MM.1S (cell line): Measurements from ENCODE around the gene SATB2.

Experiments
- DNase-seq: peaks from one replicate; pipeline ENCODE4 v3.0.0-alpha.2; 2015
- H2AFZ ChIP-seq: fragments of 300-600 bp; sonication (generic); 2 replicates; pipeline ENCODE4 v1.6.0; 2016; ENCODE audit warnings: antibody characterized with exemption, low read length
- H3F3A ChIP-seq: fragments of 300-600 bp; sonication (generic); 2 replicates; pipeline ENCODE4 v1.6.1; 2016; ENCODE audit warnings: mild to moderate bottlenecking, antibody characterized with exemption, low read length, moderate library complexity, mixed read lengths; ENCODE audit not compliant: insufficient read depth
- H3K27ac ChIP-seq: fragments of 300-600 bp; sonication (generic); 2 replicates; pipeline ENCODE4 v1.5.1; 2016; ENCODE audit warnings: mild to moderate bottlenecking, low read length
- H3K27me3 ChIP-seq: fragments of 300-600 bp; sonication (generic); replicated peaks from 2 replicates; pipeline ENCODE4 v1.6.0; 2016; ENCODE audit warnings: low read length; ENCODE audit not compliant: insufficient read depth
- H3K36me3 ChIP-seq: fragments of 300-600 bp; sonication (generic); replicated peaks from 2 replicates; pipeline ENCODE4 v1.6.1; 2016; ENCODE audit warnings: mild to moderate bottlenecking, low read length, mixed read lengths; ENCODE audit not compliant: insufficient read depth
- H3K4me1 ChIP-seq: fragments of 300-600 bp; sonication (generic); 2 replicates; pipeline ENCODE4 v1.6.1; 2016; ENCODE audit warnings: low read length, mixed read lengths
- H3K4me2 ChIP-seq: fragments of 300-600 bp; sonication (generic); 2 replicates; pipeline ENCODE4 v1.6.0; 2016; ENCODE audit warnings: low read depth, low read length
- H3K4me3 ChIP-seq: fragments of 300-600 bp; sonication (generic); 2 replicates; pipeline ENCODE4 v1.5.1; 2016; ENCODE audit warnings: low read length, mixed read lengths
- H3K79me2 ChIP-seq: fragments of 300-600 bp; sonication (generic); 2 replicates; pipeline ENCODE4 v1.6.1; 2016; ENCODE audit warnings: mixed run types, low read length, mixed read lengths
- H3K9ac ChIP-seq: fragments of 300-600 bp; sonication (generic); 2 replicates; pipeline ENCODE4 v1.6.1; 2016; ENCODE audit warnings: low read length, mixed read lengths
- H3K9me2 ChIP-seq: fragments of 300-600 bp; sonication (generic); replicated peaks from 2 replicates; pipeline ENCODE4 v1.6.1; 2016; ENCODE audit warnings: mild to moderate bottlenecking, low read length, mixed read lengths; ENCODE audit not compliant: insufficient read depth
- H3K9me3 ChIP-seq: fragments of 300-600 bp; sonication (generic); replicated peaks from 2 replicates; pipeline ENCODE4 v1.6.1; 2016; ENCODE audit warnings: mild to moderate bottlenecking, low read length, mixed read lengths; ENCODE audit not compliant: insufficient read depth
- H4K20me1 ChIP-seq: fragments of 300-600 bp; sonication (generic); 2 replicates; pipeline ENCODE4 v1.6.1; 2016; ENCODE audit warnings: mild to moderate bottlenecking, low read length, moderate library complexity, mixed read lengths; ENCODE audit not compliant: insufficient read depth
- EZH2 ChIP-seq: fragments of 300-600 bp; sonication (generic); optimal IDR thresholded peaks from 2 replicates; pipeline ENCODE3; 2017; ENCODE audit warnings: low read depth, mild to moderate bottlenecking, antibody characterized with exemption, low read length, mixed read lengths
- EZH2phosphoT487 ChIP-seq: fragments of 300-600 bp; sonication (generic); IDR thresholded peaks from 2 replicates; pipeline ENCODE4 v1.6.1; 2018; ENCODE audit warnings: antibody characterized with exemption, low read length
- TF ChIP-seq, protein P1 (sequence below): fragments of 300-600 bp; sonication (generic); IDR thresholded peaks from 2 replicates; pipeline ENCODE4 v1.5.1; 2016; ENCODE audit warnings: antibody characterized with exemption, low read length, mixed read lengths

The SATB2 gene

GRCh38 chr2:199309973-199310372 lies 147.8 kb downstream of the SATB2 start:
- Histone ChIP-seq H3K79me2 (no peaks in the 10 kb centered on the region), H3K27me3 (no peaks in the 10 kb centered on the region), H3F3A (no peaks in the 10 kb centered on the region), H3K27ac (no peak overlapping the region), H3K4me3 (no peak overlapping the region), H3K4me1 (no peaks in the 10 kb centered on the region), H3K9ac (no peak overlapping the region), H3K4me2 (no peak overlapping the region), H3K36me3 (no peaks in the 10 kb centered on the region), H2AFZ (no peak overlapping the region), H4K20me1 (no peaks in the 10 kb centered on the region), H3K9me2 (no peaks in the 10 kb centered on the region), H3K9me3 (no peaks in the 10 kb centered on the region)
- TF ChIP-seq EZH2 = no peak
- TF ChIP-seq, protein P1, sequence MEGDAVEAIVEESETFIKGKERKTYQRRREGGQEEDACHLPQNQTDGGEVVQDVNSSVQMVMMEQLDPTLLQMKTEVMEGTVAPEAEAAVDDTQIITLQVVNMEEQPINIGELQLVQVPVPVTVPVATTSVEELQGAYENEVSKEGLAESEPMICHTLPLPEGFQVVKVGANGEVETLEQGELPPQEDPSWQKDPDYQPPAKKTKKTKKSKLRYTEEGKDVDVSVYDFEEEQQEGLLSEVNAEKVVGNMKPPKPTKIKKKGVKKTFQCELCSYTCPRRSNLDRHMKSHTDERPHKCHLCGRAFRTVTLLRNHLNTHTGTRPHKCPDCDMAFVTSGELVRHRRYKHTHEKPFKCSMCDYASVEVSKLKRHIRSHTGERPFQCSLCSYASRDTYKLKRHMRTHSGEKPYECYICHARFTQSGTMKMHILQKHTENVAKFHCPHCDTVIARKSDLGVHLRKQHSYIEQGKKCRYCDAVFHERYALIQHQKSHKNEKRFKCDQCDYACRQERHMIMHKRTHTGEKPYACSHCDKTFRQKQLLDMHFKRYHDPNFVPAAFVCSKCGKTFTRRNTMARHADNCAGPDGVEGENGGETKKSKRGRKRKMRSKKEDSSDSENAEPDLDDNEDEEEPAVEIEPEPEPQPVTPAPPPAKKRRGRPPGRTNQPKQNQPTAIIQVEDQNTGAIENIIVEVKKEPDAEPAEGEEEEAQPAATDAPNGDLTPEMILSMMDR = no peak
- TF ChIP-seq EZH2phosphoT487 = no peak
- no peak for DNase-seq

DNA sequence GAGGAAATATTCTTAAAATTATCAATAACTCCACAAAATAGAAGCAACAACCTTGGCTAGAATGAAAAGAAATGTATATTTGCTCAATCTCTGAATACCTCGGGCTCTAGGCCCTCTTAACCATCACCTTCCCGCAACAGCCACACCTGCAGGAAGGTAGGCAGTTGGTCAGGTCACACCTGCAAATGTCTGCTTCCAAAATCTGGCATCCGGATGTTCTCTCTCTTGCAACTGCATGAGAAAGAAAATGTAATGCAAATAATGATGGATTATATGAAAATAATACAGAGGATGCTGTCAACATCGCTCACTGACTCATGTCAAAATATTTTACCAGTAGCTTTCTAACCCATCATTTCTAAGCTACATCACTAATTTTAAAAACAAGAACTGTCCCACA lies 148.3 kb downstream of the SATB2 start:
- no peak overlapping the region for H3K27ac ChIP-seq
- H3K36me3 ChIP-seq = no peaks in the 10 kb centered on the region
- TF ChIP-seq EZH2 (no peak), EZH2phosphoT487 (no peak)
- TF ChIP-seq, protein P1 = no peak
- H3K79me2 ChIP-seq = no peaks in the 10 kb centered on the region
- H3K4me2 ChIP-seq = no peak overlapping the region
- no peaks in the 10 kb centered on the region for H3K9me2 ChIP-seq
- no peak overlapping the region for H3K9ac ChIP-seq
- no peaks in the 10 kb centered on the region for H3K27me3 ChIP-seq
- H4K20me1 ChIP-seq = no peaks in the 10 kb centered on the region
- no peak overlapping the region for H3K4me3 ChIP-seq
- H3F3A ChIP-seq = no peaks in the 10 kb centered on the region
- no peak overlapping the region for H2AFZ ChIP-seq
- no peaks in the 10 kb centered on the region for H3K4me1 ChIP-seq
- H3K9me3 ChIP-seq = no peaks in the 10 kb centered on the region
- DNase-seq = no peak

DNA sequence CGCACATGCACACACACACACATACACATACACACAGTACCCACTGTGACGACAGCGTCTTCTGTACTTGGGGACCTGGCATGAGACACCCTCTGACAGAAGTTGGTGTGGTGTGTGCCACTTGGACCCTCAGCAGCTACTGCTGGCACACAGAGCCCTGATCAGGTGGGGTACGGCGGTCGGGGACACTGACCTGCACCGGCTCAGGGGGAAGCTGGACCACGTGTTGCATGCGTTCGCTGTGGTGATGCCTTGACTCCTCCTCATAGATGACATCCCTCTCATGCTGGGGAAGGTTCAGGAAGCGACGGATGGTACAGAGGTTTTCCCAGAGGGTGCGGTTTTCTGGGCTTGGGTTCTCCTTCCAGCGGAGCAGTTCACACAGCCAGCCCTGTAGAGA lies 149.2 kb downstream of the SATB2 start:
- H3K27me3 ChIP-seq = no peaks in the 10 kb centered on the region
- no peak overlapping the region for H3K4me3 ChIP-seq
- H4K20me1 ChIP-seq = no peaks in the 10 kb centered on the region
- no peaks in the 10 kb centered on the region for H3K9me2 ChIP-seq
- H3K36me3 ChIP-seq = no peaks in the 10 kb centered on the region
- H2AFZ ChIP-seq = no peak overlapping the region
- DNase-seq = no peak
- no peaks in the 10 kb centered on the region for H3K9me3 ChIP-seq
- H3K9ac ChIP-seq = no peak overlapping the region
- H3K4me2 ChIP-seq = no peak overlapping the region
- TF ChIP-seq EZH2phosphoT487 = no peak
- no peak for TF ChIP-seq EZH2
- TF ChIP-seq, protein P1 = no peak
- H3F3A ChIP-seq = no peaks in the 10 kb centered on the region
- H3K27ac ChIP-seq = no peak overlapping the region
- H3K79me2 ChIP-seq = no peaks in the 10 kb centered on the region
- H3K4me1 ChIP-seq = no peaks in the 10 kb centered on the region
